NCI-H1694 treated with DMSO at 0.1 percent for 48 hours (cell line): ENCODE measurements around the gene PLA2G4E.

Source experiments
- DNase-seq: peaks from one replicate; lab custom pipeline; 2025; lab: John Stamatoyannopoulos, UW

Gene PLA2G4E

GRCh38 chr15:41934843-41935242 lies 86.0 kb downstream of the PLA2G4E start:
- no peak for DNase-seq

- no peak for DNase-seq
Measured at GRCh38 chr15:41933771-41934170, 87.1 kb downstream of the PLA2G4E start.

- DNase-seq, result no peak
Measured at GRCh38 chr15:41933326-41933725, 87.5 kb downstream of the PLA2G4E start.

GRCh38 chr15:41932511-41933289 lies 88.1 kb downstream of the PLA2G4E start:
- DNase-seq, result no peak

- DNase-seq, result no peak
Measured at GRCh38 chr15:41932101-41932500, 88.7 kb downstream of the PLA2G4E start.
